ENCODE results near the gene LAMTOR3.

- TF ChIP-seq, protein P1, sequence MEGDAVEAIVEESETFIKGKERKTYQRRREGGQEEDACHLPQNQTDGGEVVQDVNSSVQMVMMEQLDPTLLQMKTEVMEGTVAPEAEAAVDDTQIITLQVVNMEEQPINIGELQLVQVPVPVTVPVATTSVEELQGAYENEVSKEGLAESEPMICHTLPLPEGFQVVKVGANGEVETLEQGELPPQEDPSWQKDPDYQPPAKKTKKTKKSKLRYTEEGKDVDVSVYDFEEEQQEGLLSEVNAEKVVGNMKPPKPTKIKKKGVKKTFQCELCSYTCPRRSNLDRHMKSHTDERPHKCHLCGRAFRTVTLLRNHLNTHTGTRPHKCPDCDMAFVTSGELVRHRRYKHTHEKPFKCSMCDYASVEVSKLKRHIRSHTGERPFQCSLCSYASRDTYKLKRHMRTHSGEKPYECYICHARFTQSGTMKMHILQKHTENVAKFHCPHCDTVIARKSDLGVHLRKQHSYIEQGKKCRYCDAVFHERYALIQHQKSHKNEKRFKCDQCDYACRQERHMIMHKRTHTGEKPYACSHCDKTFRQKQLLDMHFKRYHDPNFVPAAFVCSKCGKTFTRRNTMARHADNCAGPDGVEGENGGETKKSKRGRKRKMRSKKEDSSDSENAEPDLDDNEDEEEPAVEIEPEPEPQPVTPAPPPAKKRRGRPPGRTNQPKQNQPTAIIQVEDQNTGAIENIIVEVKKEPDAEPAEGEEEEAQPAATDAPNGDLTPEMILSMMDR (IDR thresholded peaks at IDR 0.05; ENCODE audit: low read length) = no peak
- TF ChIP-seq EZH2 (optimal IDR thresholded peaks at IDR 0.05; ENCODE audit: low read depth, low read length) (no peak), EZH2phosphoT487 (IDR thresholded peaks at IDR 0.05; ENCODE audit: low read length) (no peak)
Observed at GRCh38 chr4:99886146-99886545, 8.1 kb downstream of the LAMTOR3 start.
